AG04450 (cell line): ENCODE results near the gene SLC1A4. TPM values are rescaled to one million over a fixed set of nuclear protein-coding genes. Genes with fewer than 3 reads are reported as not detected.

Experiments used
- CTCF ChIA-PET: fragments of 300-600, 350-600 bp; formaldehyde crosslinking; extraction: SDS; loops from one replicate; lab custom pipeline; 2022; ENCODE audit warnings: antibody characterized with exemption, inconsistent platforms; lab: Charles Lee
- POLR2A ChIA-PET: fragments of 350-600 bp; formaldehyde crosslinking; extraction: SDS; loops from one replicate; lab custom pipeline; 2021; ENCODE audit warnings: antibody characterized with exemption, inconsistent platforms; lab: Yijun Ruan, JAX
- DNase-seq: peaks from one replicate; pipeline ENCODE4 v3.0.0-alpha.2; 2011; ENCODE audit warnings: low read depth, low spot score
- H3K27ac ChIP-seq: one replicate; pipeline ENCODE4 v1.5.1; 2012; ENCODE audit warnings: low read depth, low read length, control low read depth
- H3K27me3 ChIP-seq: one replicate; pipeline ENCODE4 v1.6.0; 2012; ENCODE audit warnings: low read length; ENCODE audit not compliant: control insufficient read depth, insufficient read depth
- H3K4me3 ChIP-seq: 2 replicates; pipeline ENCODE4 v1.5.1; 2011; ENCODE audit warnings: mild to moderate bottlenecking, low read depth, low read length, control low read depth
- H3K9me3 ChIP-seq: 2 replicates; pipeline ENCODE4 v1.5.1; 2012; ENCODE audit warnings: low read length; ENCODE audit not compliant: control insufficient read depth, insufficient read depth
- CTCF ChIP-seq: IDR thresholded peaks from 2 replicates; pipeline ENCODE4 v1.5.1; 2011; ENCODE audit warnings: low read depth, low read length, control low read depth, inconsistent platforms
- polyA plus RNA-seq: library from polyadenylated mRNA; depleted of rRNA; stranded (reverse); fragments of >200 nt; gene quantifications from 2 replicates; pipeline ENCODE4 v1.2.3, GENCODE V29; 2011

Gene SLC1A4
- polyA plus RNA-seq, 1 experiment: 24.8 TPM

GRCh38 chr2:64978514-64979268 lies 10.5 kb upstream of the SLC1A4 start:
- no peaks in the 10 kb centered on the region for H3K27me3 ChIP-seq
- no peak overlapping the region for H3K4me3 ChIP-seq
- no peak for DNase-seq
- TF ChIP-seq CTCF: peak; percentile 14; the same call in 1 of the 2 replicates
- CTCF ChIA-PET: interaction anchor here (0.7 kb wide), 4 partner anchors 22 to 391 kb away, joined by 3 to 5 read pairs (median 4); no protein-coding TSS in a partner anchor
- no peaks in the 10 kb centered on the region for H3K9me3 ChIP-seq
- H3K27ac ChIP-seq: no peak overlapping the region
- POLR2A ChIA-PET: interaction anchor here (2.6 kb wide), 1 partner anchor 10 kb away, joined by 12 read pairs; no protein-coding TSS in a partner anchor

GRCh38 chr2:64979744-64980143 lies 9.5 kb upstream of the SLC1A4 start:
- POLR2A ChIA-PET: interaction anchor here (2.6 kb wide), 1 partner anchor 9 kb away, joined by 12 read pairs; no protein-coding TSS in a partner anchor
- no peak for TF ChIP-seq CTCF
- Histone ChIP-seq H3K27ac (no peak overlapping the region), H3K4me3 (no peak overlapping the region), H3K27me3 (no peaks in the 10 kb centered on the region), H3K9me3 (no peaks in the 10 kb centered on the region)
- DNase-seq: no peak
- CTCF ChIA-PET: interaction anchor here (0.7 kb wide), 3 partner anchors 28 to 392 kb away, joined by 3 to 5 read pairs (median 3); no protein-coding TSS in a partner anchor

GRCh38 chr2:64980183-64980582 lies 9.0 kb upstream of the SLC1A4 start:
- Histone ChIP-seq H3K9me3 (no peaks in the 10 kb centered on the region), H3K4me3 (no peak overlapping the region), H3K27me3 (no peaks in the 10 kb centered on the region), H3K27ac (no peak overlapping the region)
- no peak for TF ChIP-seq CTCF
- CTCF ChIA-PET: interaction anchor here (0.7 kb wide), 1 partner anchor 62 kb away, joined by 3 read pairs; no protein-coding TSS in a partner anchor
- DNase-seq: no peak
- POLR2A ChIA-PET: interaction anchor here (2.6 kb wide), 1 partner anchor 8 kb away, joined by 12 read pairs; no protein-coding TSS in a partner anchor

GRCh38 chr2:64982311-64982857 lies 6.8 kb upstream of the SLC1A4 start:
- POLR2A ChIA-PET: no interaction called here
- DNase-seq: no peak
- CTCF ChIA-PET: no interaction called here
- Histone ChIP-seq H3K27ac (no peak overlapping the region), H3K4me3 (no peak overlapping the region), H3K27me3 (no peaks in the 10 kb centered on the region), H3K9me3 (no peaks in the 10 kb centered on the region)
- TF ChIP-seq CTCF: no peak

- Histone ChIP-seq H3K9me3 (no peaks in the 10 kb centered on the region), H3K4me3 (no peak overlapping the region), H3K27me3 (no peaks in the 10 kb centered on the region), H3K27ac (no peak overlapping the region)
- POLR2A ChIA-PET: no interaction called here
- CTCF ChIA-PET: no interaction called here
- TF ChIP-seq CTCF: no peak
- DNase-seq: no peak
These were observed 6.3 kb upstream of the SLC1A4 start for GRCh38 chr2:64982932-64983331.
